MM.1S (cell line): ENCODE measurements around the gene ANKRD66.

Source experiments
- CTCF ChIP-seq: fragments of 300-600 bp; sonication (generic); IDR thresholded peaks from 2 replicates; pipeline ENCODE4 v1.5.1; 2016; ENCODE audit warnings: antibody characterized with exemption, low read length, mixed read lengths
- EZH2 ChIP-seq: fragments of 300-600 bp; sonication (generic); optimal IDR thresholded peaks from 2 replicates; pipeline ENCODE3; 2017; ENCODE audit warnings: low read depth, mild to moderate bottlenecking, antibody characterized with exemption, low read length, mixed read lengths
- EZH2phosphoT487 ChIP-seq: fragments of 300-600 bp; sonication (generic); IDR thresholded peaks from 2 replicates; pipeline ENCODE4 v1.6.1; 2018; ENCODE audit warnings: antibody characterized with exemption, low read length

- no peak for TF ChIP-seq CTCF
- no peak for TF ChIP-seq EZH2
- no peak for TF ChIP-seq EZH2phosphoT487
Measured at GRCh38 chr6:46734867-46735719, 11.6 kb upstream of the ANKRD66 start, which contains the start of gene PLA2G7.
